Cortex of kidney (tissue), 1 donor: ENCODE measurements around the gene CAPN3.

Source experiments
- DNase-seq: peaks from one replicate; lab custom pipeline; 2025; lab: John Stamatoyannopoulos, UW

The CAPN3 gene

GRCh38 chr15:42453826-42454225 lies 94.5 kb downstream of the CAPN3 start:
- DNase-seq: no peak

- no peak for DNase-seq
These were observed 97.2 kb downstream of the CAPN3 start for GRCh38 chr15:42456531-42456930.

GRCh38 chr15:42456971-42457370 lies 97.7 kb downstream of the CAPN3 start:
- no peak for DNase-seq

- DNase-seq: no peak
These were observed 98.4 kb downstream of the CAPN3 start for GRCh38 chr15:42457445-42458442.

- DNase-seq: no peak
These were observed 102.0 kb downstream of the CAPN3 start for GRCh38 chr15:42461261-42461660.
